Keratinocyte (primary cell): ENCODE results near the gene RET. TPM values are rescaled to one million over a fixed set of nuclear protein-coding genes. Genes with fewer than 3 reads are reported as not detected.

ENCODE experiments used
- DNase-seq: peaks from one replicate; pipeline ENCODE4 v3.0.0-alpha.2; 2011; ENCODE audit warnings: low read depth, missing footprints, low spot score
- FAIRE-seq: peaks from 2 replicates; lab custom pipeline; 2011; peaks lifted over from hg19 to GRCh38; lab: Jason Lieb, UNC
- H2AFZ ChIP-seq: 2 replicates; pipeline ENCODE4 v1.6.0; 2012; ENCODE audit warnings: low read length, control low read depth, inconsistent platforms; ENCODE audit not compliant: control insufficient read depth
- H3K27ac ChIP-seq: 2 replicates; pipeline ENCODE4 v1.5.1; 2011; ENCODE audit warnings: low read length; ENCODE audit not compliant: control insufficient read depth, insufficient read depth
- H3K27me3 ChIP-seq: 3 replicates; pipeline ENCODE4 v1.6.0; 2011; ENCODE audit warnings: low read length; ENCODE audit not compliant: control insufficient read depth, insufficient read depth; ENCODE audit errors: extremely low read depth
- H3K36me3 ChIP-seq, 2 experiments: 2 replicates in 1 of 2; 3 replicates in 1 of 2; pipeline ENCODE4 v1.5.1; 2011; ENCODE audit warnings: low read length in 2 of 2, mild to moderate bottlenecking in 1 of 2; ENCODE audit not compliant: control insufficient read depth in 2 of 2, insufficient read depth in 2 of 2; ENCODE audit errors: extremely low read depth in 1 of 2
- H3K4me1 ChIP-seq: 3 replicates; pipeline ENCODE4 v1.5.1; 2011; ENCODE audit warnings: low read length; ENCODE audit not compliant: control insufficient read depth, insufficient read depth; ENCODE audit errors: extremely low read depth
- H3K4me2 ChIP-seq: 3 replicates; pipeline ENCODE4 v1.6.0; 2011; ENCODE audit warnings: low read depth, low read length; ENCODE audit not compliant: control insufficient read depth, insufficient read depth; ENCODE audit errors: extremely low read depth
- H3K4me3 ChIP-seq, 3 experiments: fragments of 200-600 bp in 1 of 3; sonication (generic) in 1 of 3; 2 replicates in 2 of 3; 3 replicates in 1 of 3; pipeline ENCODE4 v1.5.1; 2011 to 2016; ENCODE audit warnings: low read length in 3 of 3, mild to moderate bottlenecking in 3 of 3, control low read depth in 2 of 3, inconsistent platforms in 1 of 3, low read depth in 1 of 3, mixed read lengths in 1 of 3, mixed run types in 1 of 3, moderate library complexity in 1 of 3; ENCODE audit not compliant: control insufficient read depth in 2 of 3, insufficient read depth in 2 of 3; ENCODE audit errors: extremely low read depth in 1 of 3
- H3K79me2 ChIP-seq: 2 replicates; pipeline ENCODE4 v1.6.0; 2012; ENCODE audit warnings: low read length; ENCODE audit not compliant: control insufficient read depth, insufficient read depth
- H3K9ac ChIP-seq: 3 replicates; pipeline ENCODE4 v1.6.0; 2011; ENCODE audit warnings: low read length; ENCODE audit not compliant: control insufficient read depth, insufficient read depth; ENCODE audit errors: extremely low read depth
- H3K9me1 ChIP-seq: 3 replicates; pipeline ENCODE4 v1.6.0; 2011; ENCODE audit warnings: low read length; ENCODE audit not compliant: control insufficient read depth, insufficient read depth; ENCODE audit errors: extremely low read depth
- H3K9me3 ChIP-seq: 2 replicates; pipeline ENCODE4 v1.5.1; 2012; ENCODE audit warnings: low read depth, low read length; ENCODE audit not compliant: control insufficient read depth
- H4K20me1 ChIP-seq: 3 replicates; pipeline ENCODE4 v1.6.0; 2011; ENCODE audit warnings: low read length; ENCODE audit not compliant: control insufficient read depth, insufficient read depth; ENCODE audit errors: extremely low read depth
- EZH2 ChIP-seq: IDR thresholded peaks from one replicate; pipeline ENCODE4 v1.6.1; 2012; ENCODE audit warnings: inconsistent platforms, mild to moderate bottlenecking, low read length, moderate library complexity
- dilution Hi-C: fragments of 300-500 bp; cut with MboI; formaldehyde crosslinking; loops from one replicate; pipeline ENCODE4 v1.7.0; 2020; ENCODE audit warnings: low sequenced_read_pairs; ENCODE audit not compliant: extremely low pct_ligation_motif_present
- polyA plus RNA-seq, 5 experiments: library from polyadenylated mRNA; depleted of rRNA in 3 of 5; stranded (reverse) in 3 of 5; stranded (forward) in 1 of 5; unstranded in 1 of 5; fragments of >200 nt; gene quantifications; 1 replicate in 1 of 5; 2 replicates in 3 of 5; 3 replicates in 1 of 5; pipeline versions ENCODE4 v1.2.1 to v1.2.3, GENCODE V29; 2011 to 2012; ENCODE audit warnings: missing spikeins in 2 of 5, low read depth in 1 of 5, low replicate concordance in 1 of 5
- TF ChIP-seq, protein P1 (sequence below), 3 experiments: IDR thresholded peaks in 1 of 3; conservative IDR thresholded peaks in 1 of 3; optimal IDR thresholded peaks in 1 of 3; 2 replicates in 2 of 3; 3 replicates in 1 of 3; pipeline versions ENCODE3 to v1.5.1; 2011; ENCODE audit warnings: low read length in 3 of 3, mild to moderate bottlenecking in 3 of 3, moderate library complexity in 2 of 3, control low read depth in 1 of 3, inconsistent platforms in 1 of 3; ENCODE audit not compliant: insufficient read depth in 2 of 3; ENCODE audit errors: extremely low read depth in 1 of 3

RET gene
- polyA plus RNA-seq, 1 donor (not counting 4 experiments of a cell fraction or from before 2014, with no cell fraction given): 0.21 TPM

GRCh38 chr10:43043342-43043772 is 33.5 kb upstream of the RET start:
- Histone ChIP-seq H3K9me1 (no peaks in the 10 kb centered on the region), H4K20me1 (no peaks in the 10 kb centered on the region), H3K9ac (no peak overlapping the region), H3K27ac (no peak overlapping the region), H2AFZ (no peak overlapping the region), H3K27me3 (peaks cover 2% of the 10 kb centered on the region), H3K4me1 (no peaks in the 10 kb centered on the region), H3K79me2 (no peaks in the 10 kb centered on the region), H3K36me3 (no peaks in the 10 kb centered on the region), H3K4me2 (no peak overlapping the region), H3K4me3 (no peak overlapping the region), H3K9me3 (no peaks in the 10 kb centered on the region)
- no peak for FAIRE-seq
- no peak for TF ChIP-seq EZH2
- TF ChIP-seq, protein P1, sequence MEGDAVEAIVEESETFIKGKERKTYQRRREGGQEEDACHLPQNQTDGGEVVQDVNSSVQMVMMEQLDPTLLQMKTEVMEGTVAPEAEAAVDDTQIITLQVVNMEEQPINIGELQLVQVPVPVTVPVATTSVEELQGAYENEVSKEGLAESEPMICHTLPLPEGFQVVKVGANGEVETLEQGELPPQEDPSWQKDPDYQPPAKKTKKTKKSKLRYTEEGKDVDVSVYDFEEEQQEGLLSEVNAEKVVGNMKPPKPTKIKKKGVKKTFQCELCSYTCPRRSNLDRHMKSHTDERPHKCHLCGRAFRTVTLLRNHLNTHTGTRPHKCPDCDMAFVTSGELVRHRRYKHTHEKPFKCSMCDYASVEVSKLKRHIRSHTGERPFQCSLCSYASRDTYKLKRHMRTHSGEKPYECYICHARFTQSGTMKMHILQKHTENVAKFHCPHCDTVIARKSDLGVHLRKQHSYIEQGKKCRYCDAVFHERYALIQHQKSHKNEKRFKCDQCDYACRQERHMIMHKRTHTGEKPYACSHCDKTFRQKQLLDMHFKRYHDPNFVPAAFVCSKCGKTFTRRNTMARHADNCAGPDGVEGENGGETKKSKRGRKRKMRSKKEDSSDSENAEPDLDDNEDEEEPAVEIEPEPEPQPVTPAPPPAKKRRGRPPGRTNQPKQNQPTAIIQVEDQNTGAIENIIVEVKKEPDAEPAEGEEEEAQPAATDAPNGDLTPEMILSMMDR (optimal IDR thresholded peaks at IDR 0.05 in 1 of 3, IDR thresholded peaks at IDR 0.05 in 1 of 3, conservative IDR thresholded peaks at IDR 0.05 in 1 of 3; ENCODE audit: extremely low read depth in 1 of 3, insufficient read depth in 2 of 3, low read length in 3 of 3): no peak
- dilution Hi-C loops: no loop called here
- DNase-seq: no peak

GRCh38 chr10:43043773-43044447 is 33.0 kb upstream of the RET start:
- Histone ChIP-seq H3K27ac (no peak overlapping the region), H3K36me3 (no peaks in the 10 kb centered on the region), H3K9me1 (no peaks in the 10 kb centered on the region), H3K4me3 (no peak overlapping the region), H3K9ac (no peak overlapping the region), H3K79me2 (no peaks in the 10 kb centered on the region), H3K4me1 (no peaks in the 10 kb centered on the region), H3K4me2 (no peak overlapping the region), H3K9me3 (no peaks in the 10 kb centered on the region), H3K27me3 (peaks cover 4% of the 10 kb centered on the region), H2AFZ (no peak overlapping the region), H4K20me1 (no peaks in the 10 kb centered on the region)
- DNase-seq (no peak), FAIRE-seq (no peak)
- TF ChIP-seq, protein P1 (optimal IDR thresholded peaks at IDR 0.05 in 1 of 3, IDR thresholded peaks at IDR 0.05 in 1 of 3, conservative IDR thresholded peaks at IDR 0.05 in 1 of 3; ENCODE audit: extremely low read depth in 1 of 3, insufficient read depth in 2 of 3, low read length in 3 of 3): no peak
- no peak for TF ChIP-seq EZH2
- dilution Hi-C loops: no loop called here
